Inflammatory macrophage treated with lipopolysaccharide for 1 hour (primary cell): ENCODE data around the gene MED1.
"Not testable (repeated sequence)": the region's sequence is repeated elsewhere in the genome, so short reads cannot be mapped to it uniquely, and the experiment has no call there.

Experiments used
- DNase-seq, 2 donors: peaks; one replicate each; pipeline ENCODE4 v3.0.0-alpha.2; 2020 to 2022

MED1 gene

DNA sequence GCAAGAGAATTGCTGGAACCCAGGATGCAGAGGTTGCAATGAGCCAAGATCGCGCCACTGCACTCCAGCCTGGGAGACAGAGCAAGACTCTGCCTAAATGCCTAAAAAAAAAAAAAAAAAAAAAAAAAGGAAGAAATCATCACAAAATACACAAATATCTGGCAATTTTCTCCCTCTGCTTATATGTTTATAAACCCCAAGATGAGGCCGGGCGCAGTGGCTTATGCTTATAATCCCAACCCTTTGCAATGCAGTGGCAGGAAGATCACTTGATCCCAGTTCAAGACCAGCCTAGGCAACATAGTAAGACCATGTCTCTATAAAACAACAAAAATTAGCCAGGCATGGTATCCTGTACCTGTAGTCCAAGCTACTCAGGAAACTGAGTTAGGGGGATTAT, 21.5 kb downstream of the MED1 start:
- DNase-seq: no peak

DNA sequence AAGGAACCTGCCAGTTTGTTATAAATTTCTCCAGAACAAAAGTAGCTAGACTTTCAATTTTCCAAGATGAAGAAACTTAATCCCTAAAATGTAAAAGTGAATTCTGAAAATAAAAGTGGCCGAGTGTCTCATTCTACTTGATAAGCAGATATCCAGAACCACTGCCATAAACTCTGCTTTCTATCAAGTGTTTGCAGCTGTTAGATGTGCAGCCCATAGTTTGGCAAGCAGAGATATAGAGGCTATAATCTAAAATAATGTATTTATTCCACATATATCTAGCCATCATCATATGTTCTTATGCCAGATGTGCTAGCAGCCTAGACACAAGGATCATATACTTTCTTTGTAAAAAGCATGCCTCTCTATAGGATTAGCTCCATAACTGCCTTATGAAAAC, 34.9 kb downstream of the MED1 start:
- DNase-seq: no peak

DNA sequence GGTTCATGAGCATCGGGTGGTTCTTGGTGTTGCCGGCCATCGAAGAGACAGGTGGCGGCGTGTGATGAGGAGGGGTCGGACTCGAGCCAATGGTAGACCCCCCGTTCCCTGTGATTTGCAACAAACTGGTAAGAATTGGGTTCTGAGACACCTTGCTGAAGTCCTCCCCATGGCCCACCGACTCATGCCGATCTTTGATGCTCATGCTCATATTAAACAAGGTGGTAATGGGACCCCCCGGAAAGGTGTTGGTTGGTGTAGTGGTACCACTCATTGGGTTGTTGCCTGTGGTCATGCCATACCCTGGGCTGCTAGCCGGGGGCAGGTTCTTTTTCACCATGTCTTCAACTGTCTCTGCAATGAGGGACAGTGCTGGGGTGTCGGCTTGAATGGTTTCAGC, 40.8 kb downstream of the MED1 start:
- DNase-seq: no peak

DNA sequence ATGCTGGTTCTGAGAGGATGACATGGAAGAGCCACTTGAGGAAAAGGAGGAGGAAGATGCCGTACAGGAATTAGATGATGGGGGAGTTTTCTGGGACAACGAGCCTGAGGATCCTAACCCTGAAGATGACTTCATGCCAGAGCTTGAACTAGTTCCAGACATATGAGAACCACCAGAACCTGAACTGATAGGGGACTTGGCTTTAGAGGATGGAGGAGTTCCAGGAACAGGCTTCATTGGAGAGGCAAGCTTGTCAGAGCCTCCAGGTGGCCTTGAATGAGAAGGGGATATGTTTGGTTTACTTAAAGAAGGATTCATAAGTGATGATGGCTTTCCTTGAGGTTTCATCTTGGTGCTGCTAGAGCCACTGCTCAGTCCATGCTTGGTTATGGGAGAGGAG, 42.7 kb downstream of the MED1 start:
- no peak for DNase-seq

DNA sequence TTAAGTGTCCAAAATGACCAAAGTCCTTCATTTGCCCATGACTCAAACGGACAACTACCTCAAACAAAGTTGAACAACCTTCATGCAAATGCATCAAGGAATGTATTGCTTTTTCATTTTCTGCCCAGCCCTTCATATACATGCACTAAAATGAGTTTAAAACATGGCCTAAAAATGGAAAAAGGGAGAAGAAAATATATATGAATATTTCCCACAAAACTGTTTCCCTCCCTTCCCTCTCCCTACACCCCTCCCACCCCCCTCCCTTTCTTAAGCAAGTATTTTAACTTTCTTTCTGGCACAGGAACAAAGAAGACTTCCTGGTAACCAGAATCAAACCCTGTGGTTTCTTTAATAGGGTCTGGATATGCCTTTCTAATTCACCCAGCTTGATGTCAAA, 44.1 kb downstream of the MED1 start:
- no peak for DNase-seq

DNA sequence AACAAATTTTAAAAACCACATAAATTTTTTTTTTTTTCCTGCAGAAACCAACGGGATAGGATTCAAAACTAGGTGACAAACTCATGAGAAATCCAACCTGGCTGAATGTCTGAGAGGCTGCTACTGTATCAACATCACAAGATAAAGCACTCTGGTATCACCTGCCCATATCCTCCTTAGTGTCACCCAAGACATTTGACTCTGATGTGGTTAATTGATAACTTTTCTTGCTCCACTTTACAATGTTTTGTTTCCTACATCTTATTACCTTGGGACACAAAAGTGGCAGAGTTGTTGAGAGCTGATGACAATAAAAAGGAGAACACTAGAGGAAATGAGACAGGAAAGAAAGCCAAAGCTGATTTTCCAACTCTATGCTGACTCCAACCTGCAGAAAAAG, 45.6 kb downstream of the MED1 start:
- DNase-seq: no peak

DNA sequence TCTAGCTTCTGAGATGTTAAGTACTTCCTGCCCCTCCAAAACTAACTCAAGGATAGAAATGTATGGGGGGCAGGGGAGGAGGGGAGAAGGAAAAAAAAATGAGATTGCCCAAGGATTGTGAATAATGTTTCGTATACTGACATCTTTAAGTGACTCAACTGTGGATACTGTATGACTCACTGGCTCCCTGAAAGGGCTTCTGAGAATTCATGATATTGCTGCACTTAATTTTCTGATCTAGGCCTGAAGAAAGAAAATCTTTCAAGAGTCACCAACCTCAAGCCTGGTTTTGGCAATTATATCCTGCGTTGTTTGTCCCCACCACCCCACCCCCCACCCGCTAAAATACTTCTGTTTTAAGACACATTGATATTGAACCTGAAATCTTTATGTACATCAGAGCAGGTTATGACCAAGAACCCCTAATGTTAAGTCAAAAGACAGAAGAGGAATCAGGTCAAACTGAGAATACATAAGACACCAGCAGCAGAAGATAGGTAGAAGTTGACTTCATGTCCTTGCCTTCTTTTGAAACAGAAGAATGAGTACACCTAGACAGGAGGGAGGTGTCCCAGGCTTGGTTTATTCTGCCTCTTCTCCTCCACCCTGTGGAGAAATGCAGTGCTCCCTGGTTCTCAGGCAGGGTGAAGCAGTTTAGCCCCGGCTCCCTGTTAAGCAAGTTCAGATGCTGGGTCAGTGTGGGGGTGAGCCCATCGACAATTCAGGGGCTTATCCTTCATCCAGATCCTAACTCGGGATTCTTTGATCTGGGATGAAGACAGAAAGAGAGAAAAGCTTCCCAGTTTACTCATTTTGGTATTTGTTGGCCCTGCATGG, 46.3 kb downstream of the MED1 start:
- peak; percentile 65 to 68 for DNase-seq

DNA sequence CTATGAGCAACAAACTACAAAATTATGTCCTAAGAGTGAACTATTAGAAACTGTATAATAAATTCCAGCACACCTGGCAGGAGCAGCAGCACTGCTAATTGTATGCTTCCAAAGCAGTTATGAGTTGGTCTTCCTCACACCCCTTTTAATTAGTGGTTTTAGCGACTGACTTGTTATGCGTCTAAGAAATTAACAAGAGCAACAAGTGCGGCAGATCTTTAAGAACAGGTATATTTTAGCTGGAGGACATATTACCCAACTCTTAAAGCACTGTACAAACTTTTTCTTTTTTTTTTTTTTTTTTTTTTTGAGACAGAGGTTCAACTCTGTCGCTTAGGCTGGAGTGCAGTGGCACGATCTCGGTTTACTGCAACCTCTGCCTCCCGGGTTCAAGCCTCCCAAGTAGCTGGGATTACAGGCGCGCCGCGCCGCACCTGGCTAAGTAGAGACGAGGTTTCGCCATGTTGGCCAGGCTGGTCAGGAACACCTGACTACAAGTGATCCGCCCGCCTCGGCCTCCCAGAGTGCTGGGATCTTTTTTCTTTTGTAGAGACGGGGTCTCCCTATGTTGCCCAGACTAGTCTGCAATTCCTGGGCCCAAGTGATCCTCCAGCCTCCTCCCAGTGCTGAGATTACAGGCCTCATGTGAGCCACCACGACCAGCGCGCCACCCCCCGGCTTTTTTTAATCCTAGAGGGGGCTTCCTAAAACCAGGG, 48.0 kb downstream of the MED1 start:
- no peak for DNase-seq

DNA sequence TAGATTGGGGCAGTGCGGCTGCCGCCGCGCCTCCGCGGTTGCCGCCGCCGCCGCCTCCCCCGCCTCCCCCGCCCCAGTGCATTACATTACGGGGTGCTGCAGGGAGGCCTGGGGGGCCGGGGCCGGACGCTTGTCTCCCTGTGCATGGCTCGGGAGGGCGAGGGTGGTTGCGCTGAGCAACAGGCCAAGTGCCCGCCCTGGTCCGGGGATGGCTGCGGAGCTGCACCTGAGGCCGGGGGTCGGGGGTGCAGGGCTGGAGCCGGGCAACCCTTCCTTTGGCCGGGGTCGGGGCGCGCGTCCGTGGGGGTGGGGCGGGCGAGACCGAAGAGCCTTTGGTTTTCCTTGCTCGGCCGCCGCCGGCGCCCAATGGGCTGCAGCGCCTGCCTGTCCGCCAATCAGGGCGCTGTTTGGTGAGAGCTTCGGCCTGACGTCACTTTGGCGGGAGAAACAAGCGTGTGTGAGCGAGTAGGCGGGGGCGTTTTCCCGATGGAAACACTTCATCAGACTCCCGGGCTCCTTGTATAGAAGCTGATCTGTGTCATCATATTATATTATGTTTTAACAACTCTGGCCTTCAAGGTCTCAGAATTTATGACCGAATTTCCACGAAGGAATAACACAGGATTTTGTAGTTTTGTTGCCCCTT, 48.7 kb downstream of the MED1 start:
- DNase-seq: peak; percentile 87 to 93

DNA sequence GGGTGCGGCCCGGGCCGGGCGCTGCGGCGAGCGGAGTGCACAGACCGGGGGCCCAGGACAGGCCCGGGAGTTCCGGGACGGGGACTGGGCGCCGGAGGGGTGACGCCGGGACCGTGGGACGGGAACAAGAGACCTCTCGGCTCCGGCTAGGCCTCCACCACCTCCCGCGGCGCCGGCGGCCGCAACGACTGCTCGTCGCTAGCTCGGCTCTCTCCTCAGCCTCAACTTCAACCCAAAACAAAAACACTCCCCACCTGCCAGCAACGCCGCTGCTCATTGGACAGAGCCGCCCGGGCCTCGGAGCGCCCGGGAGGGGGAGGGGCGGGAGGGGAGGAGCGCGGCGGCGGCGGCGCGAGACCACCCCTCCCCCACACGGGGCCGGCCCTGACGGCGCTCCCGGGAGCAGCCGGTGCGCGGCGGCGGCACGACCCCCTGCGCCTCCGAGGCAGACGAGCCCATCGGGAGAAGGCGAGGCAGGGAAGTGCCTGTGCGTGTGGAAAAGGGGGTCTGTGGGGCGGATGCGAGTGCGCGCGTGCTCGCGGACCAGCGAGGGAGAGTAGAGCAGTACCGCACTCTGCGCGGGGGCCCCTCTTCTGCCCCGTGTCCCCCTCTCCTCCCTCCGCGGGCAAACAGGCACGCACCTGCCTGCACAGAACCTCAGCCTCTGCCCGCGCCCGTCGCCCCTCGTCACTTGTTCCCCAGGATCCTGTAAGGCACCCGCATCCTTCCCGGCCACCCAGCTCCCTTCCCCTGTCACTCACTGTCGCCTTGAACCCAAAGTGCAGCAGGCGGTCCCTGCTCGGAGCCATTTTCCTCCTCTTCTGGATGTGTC, 49.4 kb downstream of the MED1 start, which contains the start of gene FBXL20:
Gene FBXL20, minus strand, starts transcription at position 215 of the 832 bp plus-strand sequence. CDS start 224 bp downstream, outside the sequence.
- peak; percentile 85 to 96 for DNase-seq

DNA sequence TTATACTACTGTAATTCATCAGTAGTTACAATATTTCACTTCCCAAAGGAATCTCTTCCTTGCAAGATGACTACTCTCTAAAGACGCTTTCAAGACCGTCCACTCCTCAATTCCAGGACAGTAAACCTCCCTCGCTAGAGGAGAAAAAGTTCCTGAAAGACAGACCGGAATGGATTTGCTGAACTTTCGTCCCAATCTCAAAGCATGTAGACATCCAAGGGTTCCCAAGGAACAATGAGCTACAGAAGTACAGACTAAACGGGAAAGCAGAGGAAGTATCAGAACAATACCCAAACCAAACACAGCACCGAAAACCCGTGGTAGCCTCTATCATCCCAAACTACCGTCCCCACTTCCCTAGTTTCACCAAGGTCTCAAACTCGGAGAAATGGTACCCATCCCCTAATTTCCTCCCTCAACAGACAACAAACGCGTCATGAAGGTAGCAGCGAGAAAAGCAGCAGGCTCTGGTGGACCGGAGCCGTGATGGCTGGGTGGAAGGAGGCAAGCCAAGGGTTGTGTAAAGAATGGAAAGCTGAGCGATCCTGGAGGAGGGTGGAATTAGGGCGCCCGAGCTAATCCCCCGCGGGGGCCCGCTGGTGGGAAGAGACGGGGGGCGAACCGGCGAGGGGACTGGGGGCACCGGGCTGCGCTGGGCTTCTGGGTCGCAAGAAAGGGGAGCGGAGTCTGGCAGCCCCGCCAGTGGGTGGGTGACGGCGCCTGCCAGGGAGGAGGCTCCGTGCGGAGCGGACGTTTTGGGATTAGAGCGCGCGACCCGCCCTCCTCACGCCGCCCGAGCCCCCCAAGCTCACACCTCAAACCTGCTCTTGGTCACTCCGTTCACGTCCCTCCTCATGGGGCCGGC, 50.3 kb downstream of the MED1 start:
- DNase-seq: no peak

DNA sequence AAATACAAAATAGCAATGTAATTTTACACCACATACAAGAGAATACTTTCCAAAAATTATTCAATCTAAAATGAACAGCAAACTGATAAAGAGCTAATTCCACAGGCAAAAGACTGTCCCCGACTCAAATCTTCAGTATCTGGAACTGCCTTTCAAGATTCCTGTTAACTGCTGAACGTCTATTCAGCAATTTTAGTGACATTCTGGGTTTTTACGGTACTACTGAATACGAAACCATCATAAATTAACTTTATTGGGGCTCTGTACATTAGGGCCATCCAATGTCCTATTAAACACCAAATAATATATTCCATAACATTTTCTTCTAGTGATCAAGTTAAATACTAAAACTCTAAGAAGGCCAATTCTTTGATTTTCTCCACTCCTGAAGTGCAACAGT, 51.3 kb downstream of the MED1 start:
- DNase-seq: no peak

DNA sequence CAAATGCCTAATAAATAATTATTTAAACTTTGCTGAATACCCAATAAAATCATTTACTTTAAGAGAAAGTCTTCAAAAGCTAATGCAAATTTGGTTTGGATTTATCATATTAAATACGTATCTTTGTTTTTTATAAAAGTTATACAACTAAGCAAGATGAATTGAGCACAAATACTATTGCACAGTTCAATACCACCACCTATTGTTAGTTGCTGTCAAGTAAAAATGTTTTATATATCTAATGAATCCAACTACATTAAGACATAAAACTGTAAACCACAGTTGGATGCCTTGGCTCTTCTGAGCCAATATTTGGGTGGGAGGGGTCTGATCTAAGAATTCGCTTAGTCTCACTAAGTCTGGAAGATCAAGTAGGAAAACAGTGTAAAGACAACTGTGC, 57.3 kb downstream of the MED1 start:
- DNase-seq: peak in 1 of 2 donors; percentile 7

DNA sequence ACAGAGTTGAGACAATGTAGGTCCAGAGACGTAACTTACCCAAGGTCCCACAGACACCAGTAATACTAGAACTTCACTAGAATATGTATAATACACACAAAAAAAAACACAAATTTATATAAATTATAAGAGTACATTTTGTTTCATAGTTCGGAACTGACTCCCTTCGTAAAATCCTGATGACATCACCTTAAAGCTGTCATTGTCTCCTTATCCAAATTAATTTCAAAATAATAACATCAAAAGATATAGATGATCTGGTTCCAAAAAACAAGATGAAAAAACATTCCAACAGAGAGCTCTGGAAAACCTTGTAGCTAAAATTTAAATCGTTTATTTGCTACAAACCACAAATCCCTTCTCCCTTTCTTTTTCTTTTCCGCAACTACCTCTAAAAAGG, 59.6 kb downstream of the MED1 start:
- no peak for DNase-seq

DNA sequence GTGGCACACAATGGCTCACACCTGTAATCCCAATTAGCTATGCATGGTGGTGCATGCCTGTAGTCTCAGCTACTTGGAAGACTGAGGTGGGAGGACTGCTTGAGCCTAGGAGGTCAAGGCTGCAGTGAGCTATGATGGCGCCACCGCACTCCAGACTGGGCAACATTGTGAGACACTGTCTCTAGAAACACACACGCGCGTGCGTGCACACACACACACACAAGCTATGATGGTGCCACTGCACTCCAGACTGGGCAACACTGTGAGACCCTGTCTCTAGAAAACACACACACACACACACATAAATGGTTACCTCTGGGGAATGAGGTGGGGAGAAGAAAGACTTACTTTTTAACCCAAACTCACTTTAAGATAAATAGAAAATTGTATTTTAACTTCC, 66.0 kb downstream of the MED1 start:
- DNase-seq: no peak

DNA sequence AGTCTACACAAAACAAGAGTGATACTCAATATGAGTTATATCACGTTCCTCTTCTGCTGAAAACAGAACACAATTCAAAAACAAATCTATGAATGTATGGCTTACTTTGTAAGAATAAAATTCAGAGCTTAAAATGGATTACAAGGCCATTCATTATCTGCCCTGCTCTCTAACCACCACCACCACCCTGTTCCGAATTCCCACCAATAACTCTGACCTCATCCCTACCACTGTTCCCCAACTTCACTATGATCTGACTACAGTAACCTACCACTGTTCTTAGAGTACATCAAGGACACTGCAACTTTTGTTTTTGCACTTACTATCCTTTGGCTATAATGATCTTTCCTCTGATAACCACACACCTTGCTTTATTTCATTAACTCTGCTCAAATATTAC, 70.9 kb downstream of the MED1 start:
- DNase-seq: no peak

DNA sequence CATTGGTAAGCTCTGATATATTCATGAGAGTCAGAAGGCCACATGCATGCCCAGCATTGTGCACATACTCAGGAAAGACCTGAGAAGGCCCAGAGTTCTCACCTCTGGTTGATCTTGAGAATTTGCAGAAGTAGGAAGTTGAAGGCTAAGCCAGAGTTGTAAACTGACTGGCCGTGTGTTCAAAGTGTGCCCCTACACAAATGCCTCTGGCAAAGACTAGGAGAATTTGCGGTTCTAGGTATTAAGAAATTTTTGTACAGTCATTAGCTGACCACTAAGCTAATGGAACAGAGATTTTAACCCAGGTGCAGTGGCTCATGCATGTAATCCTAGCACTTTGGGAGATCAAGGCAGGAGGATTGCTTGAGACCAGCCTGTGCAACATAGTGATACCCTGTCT, 74.6 kb downstream of the MED1 start:
- no peak for DNase-seq

DNA sequence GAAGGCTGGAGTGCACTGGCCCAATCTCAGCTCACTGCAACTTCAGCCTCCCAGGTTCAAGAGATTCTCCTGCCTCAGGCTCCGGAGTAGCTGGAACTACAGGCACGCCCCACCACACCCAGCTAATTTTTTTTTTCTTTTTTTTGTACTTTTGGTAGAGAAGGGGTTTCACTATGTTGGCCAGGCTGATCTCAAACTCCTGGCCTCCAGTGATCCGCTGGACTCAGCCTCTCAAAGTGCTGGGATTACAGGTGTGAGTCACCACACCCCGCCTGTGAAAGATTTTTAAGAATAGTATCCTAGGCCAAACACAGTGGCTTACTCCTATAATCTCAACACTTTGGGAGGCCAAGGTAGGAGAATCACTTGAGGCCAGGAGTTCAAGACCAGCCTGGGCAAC, 83.3 kb downstream of the MED1 start:
- not testable (repeated sequence) for DNase-seq

DNA sequence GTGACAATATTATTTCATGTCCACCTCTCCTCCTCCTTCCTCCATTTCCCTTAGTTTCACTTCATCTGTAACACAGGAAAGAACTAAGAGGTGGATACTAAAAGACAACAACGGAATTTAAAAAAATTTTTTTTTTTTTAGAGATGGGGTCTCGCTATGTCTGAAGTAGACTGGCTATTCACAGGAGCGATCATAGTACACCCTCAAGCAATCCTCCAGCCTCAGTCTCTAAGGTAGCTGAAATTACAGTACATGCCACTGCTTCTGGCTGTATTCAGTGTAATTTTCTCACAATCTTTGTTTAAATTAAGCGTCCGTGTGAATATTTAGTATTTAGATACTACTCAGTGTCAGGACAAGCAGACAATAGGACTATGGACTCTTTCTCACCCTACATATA, 85.2 kb downstream of the MED1 start:
- no peak for DNase-seq

DNA sequence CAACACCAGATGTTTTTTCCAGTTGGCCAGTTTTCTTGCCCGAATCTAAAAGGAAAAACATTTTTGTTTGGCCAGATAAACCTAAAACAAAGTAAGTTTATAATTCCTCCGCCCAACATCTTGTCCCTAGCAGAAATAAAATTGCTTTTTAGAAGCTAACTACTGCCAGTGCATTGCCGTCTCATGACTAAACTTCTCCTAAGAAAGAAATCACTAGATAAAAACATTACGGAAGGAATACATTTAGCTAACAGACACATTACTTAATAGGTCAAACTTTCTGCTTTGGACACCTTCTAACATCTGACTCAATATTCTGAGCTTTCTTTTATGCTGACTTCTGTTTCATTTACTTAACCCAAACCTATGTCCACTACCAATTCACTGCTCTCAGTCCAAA, 85.8 kb downstream of the MED1 start:
- DNase-seq: peak; percentile 45 to 68

DNA sequence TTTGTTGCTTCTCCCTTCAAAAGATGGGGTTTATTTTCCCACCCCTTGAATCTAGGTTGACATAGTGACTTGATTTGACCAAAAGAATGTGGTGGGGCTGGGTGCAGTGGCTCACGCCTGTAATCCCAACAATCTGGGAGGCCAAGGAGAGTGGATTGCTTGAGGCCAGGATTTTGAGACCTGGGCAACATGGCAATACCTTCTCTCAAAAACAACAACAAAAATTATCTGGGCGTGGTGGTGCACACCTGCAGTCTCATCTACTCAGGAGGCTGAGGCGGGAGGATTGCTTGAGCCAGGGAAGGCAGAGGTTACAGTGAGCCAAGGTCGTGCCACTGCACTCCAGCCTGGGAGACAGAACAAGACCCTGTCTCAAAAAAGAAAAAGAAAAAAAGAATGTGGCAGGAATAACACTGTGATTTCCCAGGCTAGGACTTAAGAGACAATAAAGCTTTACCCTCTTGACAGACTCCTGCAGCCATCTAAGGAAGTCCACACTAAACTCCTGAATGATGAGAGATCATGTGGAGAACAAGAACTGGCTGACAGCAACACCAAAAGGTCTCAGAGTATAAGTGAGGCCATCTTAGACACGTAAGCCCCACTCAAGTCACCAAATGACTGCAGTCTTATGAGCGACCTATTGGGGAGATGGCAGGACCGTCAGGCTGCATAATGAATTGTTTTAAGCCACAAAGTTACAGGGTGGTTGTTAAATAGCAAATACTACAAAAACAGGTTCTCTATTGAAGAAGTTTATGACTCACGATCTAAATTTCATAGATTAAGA, 86.6 kb downstream of the MED1 start:
- peak; percentile 32 to 53 for DNase-seq
